Mucosa of stomach (tissue), 1 donor: Measurements from ENCODE around the gene UIMC1.

Source experiments
- H3K27me3 ChIP-seq: one replicate; pipeline ENCODE4 v1.7.0; 2013; ENCODE audit warnings: mild to moderate bottlenecking, low read length; ENCODE audit not compliant: control insufficient read depth, insufficient read depth
- H3K36me3 ChIP-seq: one replicate; pipeline ENCODE4 v1.7.0; 2013; ENCODE audit warnings: low read length; ENCODE audit not compliant: control insufficient read depth, insufficient read depth
- H3K4me1 ChIP-seq: one replicate; pipeline ENCODE4 v1.7.0; 2013; ENCODE audit warnings: mild to moderate bottlenecking, low read length; ENCODE audit not compliant: control insufficient read depth, insufficient read depth
- H3K4me3 ChIP-seq: one replicate; pipeline ENCODE4 v1.7.0; 2013; ENCODE audit warnings: low read length
- H3K9ac ChIP-seq: one replicate; pipeline ENCODE4 v1.7.0; 2013; ENCODE audit warnings: mild to moderate bottlenecking, low read length, moderate library complexity
- H3K9me3 ChIP-seq: one replicate; pipeline ENCODE4 v1.7.0; 2013; ENCODE audit warnings: mild to moderate bottlenecking, low read length, moderate library complexity; ENCODE audit not compliant: control insufficient read depth
- donor health status: Pancreatic carcinoma.

The UIMC1 gene

GRCh38 chr5:176886336-176887251 lies 120.0 kb downstream of the UIMC1 start:
- Histone ChIP-seq H3K9ac (no peak overlapping the region), H3K4me3 (no peak overlapping the region), H3K4me1 (no peaks in the 10 kb centered on the region), H3K9me3 (no peaks in the 10 kb centered on the region), H3K27me3 (no peaks in the 10 kb centered on the region), H3K36me3 (no peaks in the 10 kb centered on the region)

DNA sequence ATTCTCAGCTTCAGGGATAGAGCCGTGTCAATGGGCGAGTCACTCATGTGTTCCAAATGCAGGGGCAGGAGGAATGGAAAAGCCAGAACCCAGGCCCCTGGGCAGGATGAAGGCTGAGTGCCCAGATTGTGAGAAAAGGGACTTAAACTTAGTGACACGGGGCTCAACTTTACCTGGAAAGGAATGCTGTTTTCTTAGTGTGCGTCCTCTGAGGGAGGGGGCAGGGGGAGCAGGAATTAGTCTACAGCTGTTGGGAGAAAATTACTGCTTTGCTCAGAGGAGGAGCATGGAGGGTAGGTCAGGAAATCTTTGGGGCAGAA lies 122.0 kb downstream of the UIMC1 start:
- H3K4me1 ChIP-seq = no peaks in the 10 kb centered on the region
- no peaks in the 10 kb centered on the region for H3K27me3 ChIP-seq
- H3K9ac ChIP-seq = no peak overlapping the region
- H3K4me3 ChIP-seq = no peak overlapping the region
- H3K36me3 ChIP-seq = no peaks in the 10 kb centered on the region
- H3K9me3 ChIP-seq = no peaks in the 10 kb centered on the region

DNA sequence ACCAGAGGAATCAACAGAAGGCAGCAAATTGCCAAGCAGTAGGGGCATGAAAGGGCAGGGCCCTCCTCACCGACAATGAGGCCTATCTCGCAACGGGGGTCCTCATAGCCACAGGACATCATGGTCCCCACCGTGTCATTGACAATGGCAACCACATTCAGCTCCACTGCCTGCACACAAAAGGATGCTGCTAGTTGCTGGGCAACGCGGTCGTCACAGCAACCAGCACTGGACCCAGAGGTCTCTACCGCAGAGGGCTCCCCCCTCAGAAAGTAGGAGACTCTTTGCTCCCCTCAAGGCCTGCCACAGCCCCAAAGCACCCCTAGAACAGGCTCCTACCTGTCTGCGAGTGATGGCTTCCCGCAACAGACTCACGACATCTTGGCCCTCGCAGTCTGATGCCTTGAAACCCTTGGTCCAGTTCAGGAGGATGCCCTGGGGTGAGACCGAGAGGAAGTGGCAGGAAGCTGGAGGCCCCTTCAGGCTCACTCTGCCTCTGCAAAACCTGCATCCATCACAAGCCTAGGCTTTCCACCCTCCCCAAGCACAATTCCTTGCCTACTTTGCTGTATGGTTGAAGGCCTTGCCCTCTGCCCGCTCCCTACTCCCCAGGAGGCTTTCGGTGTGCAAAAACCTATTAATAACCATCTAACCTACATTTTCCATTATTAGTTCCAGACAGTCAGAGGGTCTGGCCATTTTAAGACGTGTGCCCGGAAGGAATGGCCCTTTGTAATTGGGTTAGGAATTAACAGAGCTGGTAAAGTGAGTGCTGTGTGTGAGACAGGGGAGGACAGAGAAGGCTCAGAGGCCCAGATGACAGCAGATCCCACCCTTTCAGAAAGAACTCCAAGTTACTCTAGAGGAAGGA lies 122.6 kb downstream of the UIMC1 start:
- Histone ChIP-seq H3K27me3 (no peaks in the 10 kb centered on the region), H3K36me3 (no peaks in the 10 kb centered on the region)

GRCh38 chr5:176882567-176882903 lies 124.0 kb downstream of the UIMC1 start:
- Histone ChIP-seq H3K36me3 (no peaks in the 10 kb centered on the region), H3K9ac (no peak overlapping the region), H3K27me3 (peaks cover 4% of the 10 kb centered on the region), H3K9me3 (no peaks in the 10 kb centered on the region), H3K4me3 (no peak overlapping the region), H3K4me1 (no peaks in the 10 kb centered on the region)

More for the DNA sequence above, 122.6 kb downstream of the UIMC1 start:
- H3K9me3 ChIP-seq = no peaks in the 10 kb centered on the region
- H3K9ac ChIP-seq = no peak overlapping the region
- no peaks in the 10 kb centered on the region for H3K4me1 ChIP-seq
- H3K4me3 ChIP-seq = no peak overlapping the region

GRCh38 chr5:176881816-176882566 lies 124.6 kb downstream of the UIMC1 start:
- H3K36me3 ChIP-seq = no peaks in the 10 kb centered on the region
- no peaks in the 10 kb centered on the region for H3K4me1 ChIP-seq
- H3K27me3 ChIP-seq = peaks cover 4% of the 10 kb centered on the region
- H3K9me3 ChIP-seq = no peaks in the 10 kb centered on the region
- H3K4me3 ChIP-seq = no peak overlapping the region
- H3K9ac ChIP-seq = no peak overlapping the region

DNA sequence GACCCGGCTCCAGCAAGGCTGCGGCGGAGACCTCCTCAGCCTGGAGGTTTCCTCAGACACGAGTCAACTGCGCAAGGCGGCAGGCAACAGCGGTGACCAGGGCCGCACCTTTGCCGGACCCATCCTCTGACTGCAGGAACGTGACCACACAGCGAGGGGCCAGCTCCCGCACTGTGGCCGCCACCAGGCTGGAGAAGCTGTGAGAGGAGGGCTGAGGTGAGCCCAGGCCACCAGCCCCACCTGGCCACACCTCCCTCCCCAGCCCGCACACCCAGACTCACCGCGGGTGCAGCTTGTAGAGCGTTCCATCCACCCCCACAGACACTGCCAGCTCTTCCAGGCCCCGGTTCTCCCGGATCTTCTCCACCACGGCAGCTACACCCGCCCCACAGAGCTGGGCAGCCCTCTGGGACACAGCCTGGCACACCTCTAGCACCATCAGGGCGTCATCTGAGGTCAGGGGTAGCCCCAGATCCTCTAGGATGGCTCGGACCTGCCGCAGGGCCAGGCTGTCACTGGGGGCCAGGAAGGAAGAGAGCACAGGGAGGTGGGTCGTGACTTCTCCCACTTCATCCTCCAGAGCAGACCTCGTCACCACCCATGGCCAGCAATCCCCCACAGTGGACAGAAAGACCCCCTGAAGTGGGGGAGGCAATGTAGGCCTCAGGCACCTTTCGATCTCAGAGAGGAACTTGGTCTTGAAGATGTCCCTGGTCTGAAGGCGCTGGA lies 125.4 kb downstream of the UIMC1 start:
- no peak overlapping the region for H3K9ac ChIP-seq
- peaks cover 8% of the 10 kb centered on the region for H3K27me3 ChIP-seq
- H3K9me3 ChIP-seq = no peaks in the 10 kb centered on the region
- no peaks in the 10 kb centered on the region for H3K36me3 ChIP-seq
- H3K4me1 ChIP-seq = no peaks in the 10 kb centered on the region
- H3K4me3 ChIP-seq = no peak overlapping the region

GRCh38 chr5:176880366-176881020 lies 126.1 kb downstream of the UIMC1 start:
- H3K9me3 ChIP-seq = no peaks in the 10 kb centered on the region
- H3K36me3 ChIP-seq = no peaks in the 10 kb centered on the region
- no peak overlapping the region for H3K9ac ChIP-seq
- no peaks in the 10 kb centered on the region for H3K4me1 ChIP-seq
- no peak overlapping the region for H3K4me3 ChIP-seq
- peaks cover 11% of the 10 kb centered on the region for H3K27me3 ChIP-seq

GRCh38 chr5:176879663-176880361 lies 126.8 kb downstream of the UIMC1 start:
- Histone ChIP-seq H3K4me3 (no peak overlapping the region), H3K27me3 (peaks cover 11% of the 10 kb centered on the region), H3K9ac (no peak overlapping the region), H3K4me1 (no peaks in the 10 kb centered on the region), H3K9me3 (no peaks in the 10 kb centered on the region), H3K36me3 (no peaks in the 10 kb centered on the region)

- no peaks in the 10 kb centered on the region for H3K9me3 ChIP-seq
- H3K36me3 ChIP-seq = no peaks in the 10 kb centered on the region
- H3K27me3 ChIP-seq = peaks cover 11% of the 10 kb centered on the region
- no peak overlapping the region for H3K9ac ChIP-seq
- H3K4me1 ChIP-seq = no peaks in the 10 kb centered on the region
- H3K4me3 ChIP-seq = no peak overlapping the region
Measured at GRCh38 chr5:176878906-176879662, 127.5 kb downstream of the UIMC1 start.

GRCh38 chr5:176878463-176878862 lies 128.1 kb downstream of the UIMC1 start:
- Histone ChIP-seq H3K9ac (no peak overlapping the region), H3K9me3 (no peaks in the 10 kb centered on the region), H3K4me3 (no peak overlapping the region), H3K36me3 (no peaks in the 10 kb centered on the region), H3K4me1 (no peaks in the 10 kb centered on the region), H3K27me3 (peaks cover 11% of the 10 kb centered on the region)
